Measurements from ENCODE around the gene PLA2G6. TPM values are rescaled to one million over a fixed set of nuclear protein-coding genes. Genes with fewer than 3 reads are reported as not detected.

PLA2G6 gene
- polyA plus RNA-seq, 1 donor: 71.1 TPM

DNA sequence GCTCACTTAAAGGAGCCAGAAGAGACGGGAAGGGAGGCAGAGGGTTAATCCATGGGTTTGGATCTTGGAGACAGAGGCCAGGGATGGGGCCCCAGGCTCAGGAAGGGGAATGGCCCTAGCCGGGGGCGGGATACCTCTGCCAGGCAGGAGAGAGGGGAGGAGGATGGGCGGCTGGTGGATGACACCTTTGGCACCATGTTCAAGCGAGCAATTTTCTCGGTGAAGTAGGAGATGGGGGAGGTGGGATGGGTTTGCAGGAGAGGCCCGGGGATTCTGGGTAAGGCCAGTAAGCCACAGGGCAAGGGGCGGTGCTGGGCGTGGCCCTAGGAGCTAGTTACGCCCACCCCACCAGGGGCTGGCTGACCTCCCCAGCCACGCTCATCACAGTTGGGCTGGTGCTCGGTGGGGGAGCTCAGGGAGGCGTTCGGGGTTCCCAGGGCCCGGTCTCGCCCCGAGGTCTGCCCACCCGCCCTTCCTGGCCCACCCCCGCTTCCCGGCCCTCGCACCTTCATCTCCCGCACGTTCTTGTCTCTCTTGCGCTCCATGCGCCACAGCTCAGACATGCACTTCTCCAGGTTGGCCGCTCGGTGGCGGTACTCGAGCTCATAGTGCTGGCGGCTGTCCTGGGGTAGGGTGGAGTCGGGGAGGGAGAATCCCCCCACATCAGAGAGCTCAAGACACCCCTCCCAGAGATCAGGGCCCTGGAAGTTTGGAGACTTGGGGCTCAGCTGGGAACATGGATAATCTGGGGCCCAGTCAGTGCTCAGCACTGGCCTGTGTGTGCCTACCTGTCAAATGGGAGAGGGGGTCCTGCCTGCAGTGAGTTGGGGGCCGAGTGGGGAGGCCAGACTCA is 83.8 kb downstream of the PLA2G6 start:
- peak in 1 of 2 donors; percentile 37 for DNase-seq
- H3K4me3 ChIP-seq (ENCODE audit: low read length): no peak overlapping the region
- WGBS (ENCODE audit: insufficient coverage, low lambda C conversion rate): no CpG with 5 or more reads among the region's 32 CpGs

DNA sequence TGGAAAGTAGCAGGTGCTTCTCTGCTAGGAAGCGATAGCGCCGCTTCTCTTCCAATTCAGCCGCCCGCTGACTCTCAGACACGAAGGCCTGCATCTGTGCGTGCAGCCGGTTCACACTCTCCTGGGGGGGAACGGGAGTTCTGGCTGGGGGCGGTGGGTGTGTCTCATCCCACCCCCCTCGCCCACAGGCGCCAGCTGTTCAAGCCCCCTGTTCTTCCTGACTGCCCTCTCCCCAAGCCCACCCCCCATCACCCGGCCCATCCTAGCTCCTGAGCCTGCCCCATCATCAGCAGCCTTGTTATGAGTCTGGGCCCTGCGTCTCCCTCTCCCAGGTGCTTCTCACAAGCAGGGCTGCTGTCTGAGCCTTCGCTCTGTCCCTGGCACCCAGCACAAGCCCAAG is 84.6 kb downstream of the PLA2G6 start:
- DNase-seq: no peak
- H3K4me3 ChIP-seq (ENCODE audit: low read length): no peak overlapping the region
- no peaks in the 10 kb centered on the region for H3K27me3 ChIP-seq (ENCODE audit: control insufficient read depth, insufficient read depth, low read length)
- peaks cover 26% of the 10 kb centered on the region for H3K4me1 ChIP-seq (ENCODE audit: control insufficient read depth, insufficient read depth, low read length)
- H3K36me3 ChIP-seq (ENCODE audit: control insufficient read depth, insufficient read depth, low read length): peaks cover 61% of the 10 kb centered on the region
- no CpG with 5 or more reads among the region's 15 CpGs for WGBS (ENCODE audit: insufficient coverage, low lambda C conversion rate)
- H3K9me3 ChIP-seq (ENCODE audit: control insufficient read depth, low read depth, low read length): no peaks in the 10 kb centered on the region
- no peak overlapping the region for H3K27ac ChIP-seq (ENCODE audit: low read length)

More for the DNA sequence above, 83.8 kb downstream of the PLA2G6 start:
- H3K27ac ChIP-seq (ENCODE audit: low read length): peak overlapping the region; percentile 81
- peaks cover 29% of the 10 kb centered on the region for H3K4me1 ChIP-seq (ENCODE audit: control insufficient read depth, insufficient read depth, low read length)
- H3K27me3 ChIP-seq (ENCODE audit: control insufficient read depth, insufficient read depth, low read length): no peaks in the 10 kb centered on the region
- H3K36me3 ChIP-seq (ENCODE audit: control insufficient read depth, insufficient read depth, low read length): peaks cover 57% of the 10 kb centered on the region
- H3K9me3 ChIP-seq (ENCODE audit: control insufficient read depth, low read depth, low read length): no peaks in the 10 kb centered on the region

DNA sequence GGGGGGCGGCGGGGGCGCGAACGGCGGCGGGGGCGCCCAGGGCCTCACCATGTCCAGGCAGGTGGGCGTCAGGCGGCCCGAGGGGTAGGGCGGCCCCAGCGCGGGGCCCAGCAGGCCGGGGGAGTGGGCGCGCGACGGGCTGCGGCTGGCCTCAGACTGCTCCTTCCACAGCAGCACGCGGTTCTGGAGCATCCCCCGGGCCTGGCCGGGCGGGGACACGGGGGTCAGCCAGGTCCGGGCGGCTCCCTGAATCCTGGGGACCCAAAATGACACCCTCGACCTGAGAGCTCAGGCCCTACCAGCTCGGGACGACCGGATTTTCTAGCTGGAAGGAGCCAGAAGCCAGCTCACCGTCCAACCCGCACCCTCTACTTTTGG is 92.2 kb downstream of the PLA2G6 start:
- peaks cover 10% of the 10 kb centered on the region for H3K27me3 ChIP-seq (ENCODE audit: control insufficient read depth, insufficient read depth, low read length)
- no peak overlapping the region for H3K27ac ChIP-seq (ENCODE audit: low read length)
- no peaks in the 10 kb centered on the region for H3K9me3 ChIP-seq (ENCODE audit: control insufficient read depth, low read depth, low read length)
- no peak for DNase-seq
- H3K4me1 ChIP-seq (ENCODE audit: control insufficient read depth, insufficient read depth, low read length): no peaks in the 10 kb centered on the region
- no peak overlapping the region for H3K4me3 ChIP-seq (ENCODE audit: low read length)
- H3K36me3 ChIP-seq (ENCODE audit: control insufficient read depth, insufficient read depth, low read length): peaks cover 71% of the 10 kb centered on the region
- no CpG with 5 or more reads among the region's 34 CpGs for WGBS (ENCODE audit: insufficient coverage, low lambda C conversion rate)

DNA sequence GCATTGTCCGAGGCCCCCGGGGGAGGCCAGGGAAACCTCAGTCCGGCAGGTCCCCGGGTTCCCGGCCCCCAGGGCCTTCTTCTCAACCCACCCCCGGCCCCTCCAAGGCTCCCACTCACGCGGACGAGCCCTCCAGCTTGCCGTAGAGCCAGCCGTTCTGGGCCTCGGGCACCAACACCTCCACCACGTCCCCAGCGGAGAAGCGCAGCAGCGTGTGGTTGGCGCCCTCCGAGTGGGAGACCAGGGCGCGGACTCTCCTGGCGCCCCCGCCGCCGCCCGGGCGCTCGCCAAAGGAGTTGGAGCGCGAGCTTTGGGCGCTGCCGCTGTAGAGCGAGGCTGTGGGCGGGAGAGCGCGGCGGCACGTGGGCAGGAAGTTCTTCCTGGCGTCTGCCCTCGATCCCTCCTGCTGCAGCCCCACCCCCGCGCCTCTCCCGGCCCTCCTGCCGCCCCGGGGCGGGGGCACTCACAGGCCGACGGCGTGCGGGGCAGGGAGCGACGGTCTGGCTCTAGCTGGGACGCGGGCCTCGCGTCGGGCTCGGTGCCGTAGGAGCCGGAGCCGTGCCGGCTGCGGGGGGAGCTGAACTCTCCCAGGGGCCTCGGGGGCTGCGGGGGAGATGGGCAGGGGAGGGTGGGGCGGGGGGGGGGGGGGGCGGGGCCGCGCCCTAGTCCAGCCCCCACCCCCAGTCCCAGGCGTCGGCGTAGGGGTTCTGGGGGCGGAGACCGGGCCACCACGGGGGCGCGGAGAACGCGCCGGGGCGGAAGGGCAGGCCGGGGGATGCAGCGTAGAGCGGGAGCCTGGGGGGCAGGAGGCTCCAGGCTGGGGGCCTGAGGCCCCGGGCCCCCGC is 92.8 kb downstream of the PLA2G6 start:
- Histone ChIP-seq H3K36me3 (ENCODE audit: control insufficient read depth, insufficient read depth, low read length) (peaks cover 66% of the 10 kb centered on the region), H3K27me3 (ENCODE audit: control insufficient read depth, insufficient read depth, low read length) (peaks cover 10% of the 10 kb centered on the region), H3K4me3 (ENCODE audit: low read length) (no peak overlapping the region), H3K4me1 (ENCODE audit: control insufficient read depth, insufficient read depth, low read length) (no peaks in the 10 kb centered on the region), H3K9me3 (ENCODE audit: control insufficient read depth, low read depth, low read length) (no peaks in the 10 kb centered on the region), H3K27ac (ENCODE audit: low read length) (no peak overlapping the region)
- DNase-seq: no peak
- no CpG with 5 or more reads among the region's 85 CpGs for WGBS (ENCODE audit: insufficient coverage, low lambda C conversion rate)

DNA sequence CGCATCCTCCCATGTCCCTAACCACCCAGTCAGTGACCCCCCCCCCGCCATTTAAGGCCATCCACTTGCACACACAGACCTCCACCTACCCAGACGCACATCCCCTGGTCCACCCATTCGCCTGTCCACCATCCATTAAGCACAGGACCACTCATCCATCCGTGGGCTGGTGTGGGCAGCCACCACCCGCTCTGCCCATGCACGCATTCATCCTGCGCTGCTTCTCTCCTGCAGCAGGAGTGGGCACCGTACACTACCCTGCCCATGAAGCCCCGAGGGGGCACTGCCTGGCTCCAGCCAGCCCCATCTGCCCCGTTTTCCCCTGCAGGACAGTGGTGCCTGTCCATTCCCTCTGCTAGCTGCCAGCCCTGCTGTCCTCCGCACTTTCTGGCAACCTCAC is 93.8 kb downstream of the PLA2G6 start:
- no peak for DNase-seq
- Histone ChIP-seq H3K4me3 (ENCODE audit: low read length) (no peak overlapping the region), H3K36me3 (ENCODE audit: control insufficient read depth, insufficient read depth, low read length) (peaks cover 57% of the 10 kb centered on the region), H3K27ac (ENCODE audit: low read length) (no peak overlapping the region), H3K4me1 (ENCODE audit: control insufficient read depth, insufficient read depth, low read length) (no peaks in the 10 kb centered on the region), H3K9me3 (ENCODE audit: control insufficient read depth, low read depth, low read length) (no peaks in the 10 kb centered on the region), H3K27me3 (ENCODE audit: control insufficient read depth, insufficient read depth, low read length) (peaks cover 19% of the 10 kb centered on the region)
- WGBS (ENCODE audit: insufficient coverage, low lambda C conversion rate): no CpG with 5 or more reads among the region's 12 CpGs

DNA sequence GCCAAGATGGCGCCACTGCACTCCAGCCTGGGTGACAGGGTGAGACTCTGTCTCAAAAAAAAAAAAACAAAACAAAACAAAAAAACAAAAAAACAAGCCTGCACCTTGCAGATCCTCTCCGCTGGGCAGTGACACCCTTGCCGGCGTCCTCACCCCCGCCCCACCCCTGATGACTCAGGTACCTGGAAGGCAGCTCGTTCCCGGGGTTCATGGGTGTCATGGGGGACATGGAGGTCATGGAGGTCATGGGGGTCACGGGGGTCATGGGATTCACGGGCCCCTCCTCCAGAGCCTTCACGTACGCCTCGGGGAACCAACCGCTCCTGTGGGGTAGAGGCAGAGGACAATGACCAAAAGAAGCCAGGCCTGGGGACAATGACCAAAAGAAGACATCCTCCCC is 94.7 kb downstream of the PLA2G6 start:
- H3K9me3 ChIP-seq (ENCODE audit: control insufficient read depth, low read depth, low read length): peaks cover 6% of the 10 kb centered on the region
- H3K27ac ChIP-seq (ENCODE audit: low read length): no peak overlapping the region
- no peak overlapping the region for H3K4me3 ChIP-seq (ENCODE audit: low read length)
- H3K27me3 ChIP-seq (ENCODE audit: control insufficient read depth, insufficient read depth, low read length): peaks cover 28% of the 10 kb centered on the region
- H3K4me1 ChIP-seq (ENCODE audit: control insufficient read depth, insufficient read depth, low read length): peaks cover 6% of the 10 kb centered on the region
- whole genome bisulfite sequencing (ENCODE audit: insufficient coverage, low lambda C conversion rate): no CpG with 5 or more reads among the region's 13 CpGs
- H3K36me3 ChIP-seq (ENCODE audit: control insufficient read depth, insufficient read depth, low read length): peaks cover 52% of the 10 kb centered on the region
- no peak for DNase-seq

DNA sequence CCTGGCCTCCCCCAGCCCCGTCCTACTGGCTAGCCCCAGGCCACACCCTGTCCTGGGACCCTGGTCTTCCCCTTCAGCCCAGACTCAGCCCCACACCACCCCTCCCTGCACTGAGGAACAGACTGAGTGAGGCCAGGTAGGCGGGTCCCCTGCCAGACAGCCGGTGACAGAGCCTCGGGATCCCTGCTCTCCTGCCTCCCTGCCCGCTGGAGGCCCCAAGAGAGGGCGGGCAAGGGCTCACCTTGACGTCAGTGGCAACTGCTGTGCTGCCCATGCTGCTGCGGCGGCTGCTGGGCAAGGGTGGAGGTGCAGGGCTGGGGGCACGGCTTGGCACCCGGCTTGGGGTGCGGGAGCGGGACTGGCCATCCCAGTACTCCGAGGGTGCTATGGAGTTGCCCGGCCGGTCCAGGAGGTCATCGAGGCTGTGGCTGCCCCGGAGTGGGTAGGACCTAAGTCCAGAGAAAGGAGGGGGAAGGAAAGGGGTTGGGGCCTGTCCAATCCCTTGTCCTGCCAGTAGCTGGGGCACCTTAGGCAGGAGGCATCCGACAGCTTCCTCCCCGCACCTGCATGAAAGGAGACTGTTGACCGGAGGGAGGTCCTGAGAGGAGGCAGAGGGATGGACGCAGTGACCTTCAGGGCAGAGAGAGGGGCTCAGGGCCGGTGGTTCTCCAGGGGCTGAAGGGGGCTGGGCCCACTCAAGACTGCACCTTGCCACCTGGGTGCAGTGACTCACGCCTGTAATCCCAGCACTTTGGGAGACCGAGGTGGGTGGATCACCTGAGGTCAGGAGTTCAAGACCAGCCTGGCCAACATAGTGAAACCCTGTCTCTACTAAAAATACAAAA is 95.4 kb downstream of the PLA2G6 start:
- Histone ChIP-seq H3K9me3 (ENCODE audit: control insufficient read depth, low read depth, low read length) (peaks cover 11% of the 10 kb centered on the region), H3K27me3 (ENCODE audit: control insufficient read depth, insufficient read depth, low read length) (peaks cover 33% of the 10 kb centered on the region), H3K4me1 (ENCODE audit: control insufficient read depth, insufficient read depth, low read length) (peaks cover 10% of the 10 kb centered on the region), H3K27ac (ENCODE audit: low read length) (no peak overlapping the region), H3K36me3 (ENCODE audit: control insufficient read depth, insufficient read depth, low read length) (peaks cover 48% of the 10 kb centered on the region), H3K4me3 (ENCODE audit: low read length) (no peak overlapping the region)
- no peak for DNase-seq
- WGBS (ENCODE audit: insufficient coverage, low lambda C conversion rate): no CpG with 5 or more reads among the region's 25 CpGs

DNA sequence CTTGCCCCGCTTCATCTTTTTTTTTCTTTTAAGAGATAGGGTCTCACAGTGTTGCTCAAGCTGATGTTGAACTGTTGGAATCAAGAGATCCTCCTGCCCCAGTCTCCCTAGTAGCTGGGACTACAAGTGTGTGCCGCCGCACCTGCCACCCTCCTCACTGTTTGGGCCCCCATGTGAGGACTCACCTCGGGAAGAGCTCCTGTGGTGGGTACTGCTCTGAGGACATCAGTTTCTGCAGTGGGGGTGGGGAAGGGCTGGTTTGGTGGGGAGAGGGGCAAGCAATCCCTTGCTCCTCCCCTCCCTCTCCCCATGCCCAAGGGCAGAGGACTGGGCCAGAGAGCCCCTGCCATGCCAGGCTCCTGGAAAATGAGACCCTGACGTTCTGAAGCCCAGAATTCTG is 96.1 kb downstream of the PLA2G6 start:
- no peak for DNase-seq
- Histone ChIP-seq H3K4me3 (ENCODE audit: low read length) (no peak overlapping the region), H3K36me3 (ENCODE audit: control insufficient read depth, insufficient read depth, low read length) (peaks cover 44% of the 10 kb centered on the region), H3K27me3 (ENCODE audit: control insufficient read depth, insufficient read depth, low read length) (peaks cover 37% of the 10 kb centered on the region), H3K4me1 (ENCODE audit: control insufficient read depth, insufficient read depth, low read length) (peaks cover 10% of the 10 kb centered on the region), H3K27ac (ENCODE audit: low read length) (no peak overlapping the region), H3K9me3 (ENCODE audit: control insufficient read depth, low read depth, low read length) (peaks cover 14% of the 10 kb centered on the region)
- no CpG with 5 or more reads among the region's 5 CpGs for WGBS (ENCODE audit: insufficient coverage, low lambda C conversion rate)

DNA sequence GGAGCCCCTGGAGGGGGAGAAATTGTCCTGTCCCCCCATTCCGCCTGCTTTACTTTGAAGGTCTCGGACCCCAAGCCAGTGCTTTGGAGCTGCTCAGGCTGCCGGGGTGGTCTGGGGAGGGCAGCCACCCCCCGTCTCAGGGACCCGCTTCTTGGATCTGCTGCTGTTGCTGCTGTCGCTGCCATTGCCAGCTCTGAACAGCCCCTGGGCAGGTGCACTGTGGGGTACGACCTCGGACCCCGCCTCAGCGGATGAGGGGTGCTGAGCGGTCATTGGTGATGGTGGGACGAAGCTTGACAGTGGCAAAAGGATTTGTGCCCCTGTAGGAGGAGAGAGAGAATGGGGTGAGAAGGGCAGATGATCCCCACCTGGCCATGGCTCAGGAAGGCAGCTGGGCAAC is 96.6 kb downstream of the PLA2G6 start:
- Histone ChIP-seq H3K4me1 (ENCODE audit: control insufficient read depth, insufficient read depth, low read length) (peaks cover 10% of the 10 kb centered on the region), H3K4me3 (ENCODE audit: low read length) (no peak overlapping the region), H3K27ac (ENCODE audit: low read length) (no peak overlapping the region), H3K36me3 (ENCODE audit: control insufficient read depth, insufficient read depth, low read length) (peaks cover 41% of the 10 kb centered on the region), H3K9me3 (ENCODE audit: control insufficient read depth, low read depth, low read length) (peaks cover 14% of the 10 kb centered on the region), H3K27me3 (ENCODE audit: control insufficient read depth, insufficient read depth, low read length) (peaks cover 40% of the 10 kb centered on the region)
- no peak for DNase-seq
- no CpG with 5 or more reads among the region's 12 CpGs for WGBS (ENCODE audit: insufficient coverage, low lambda C conversion rate)
